ENCODE results near the gene NATD1. TPM values are rescaled to one million over a fixed set of nuclear protein-coding genes. Genes with fewer than 3 reads are reported as not detected.

Gene NATD1
- total RNA-seq, 1 experiment from 2014 or later, result 7.3 TPM

GRCh38 chr17:21204935-21205334 lies 48.3 kb downstream of the NATD1 start:
- Histone ChIP-seq H3K23me2 (ENCODE audit: insufficient read length, low read depth, low read length, poor library complexity, severe bottlenecking) (no peaks in the 10 kb centered on the region), H3K27ac (ENCODE audit: insufficient read length, low read depth, low read length) (no peak overlapping the region), H3K4ac (ENCODE audit: low read depth, low read length) (no peak overlapping the region), H3K27me3 (ENCODE audit: insufficient read depth, low read length) (no peaks in the 10 kb centered on the region), H3K18ac (ENCODE audit: insufficient read length, low read depth, low read length) (no peak overlapping the region), H2BK120ac (ENCODE audit: low read depth, low read length, poor library complexity, severe bottlenecking) (no peak overlapping the region), H3K79me1 (ENCODE audit: insufficient read depth, low read depth, low read length, poor library complexity, severe bottlenecking) (peaks cover 3% of the 10 kb centered on the region), H3K9ac (ENCODE audit: extremely low read depth, insufficient read length, low read length) (no peak overlapping the region), H3K9me3 (ENCODE audit: control insufficient read depth, low read depth, low read length) (no peaks in the 10 kb centered on the region), H3T11ph (ENCODE audit: low read length) (no peak overlapping the region), H3K23ac (ENCODE audit: insufficient read length, low read depth, low read length) (no peak overlapping the region), H4K91ac (ENCODE audit: insufficient read length, low read depth, low read length) (no peak overlapping the region), H4K5ac (ENCODE audit: insufficient read length, low read depth, low read length) (no peak overlapping the region), H2BK15ac (ENCODE audit: low read depth, low read length) (no peak overlapping the region), H3K4me2 (ENCODE audit: insufficient read depth, insufficient read length, low read length) (no peak overlapping the region), H4K20me1 (ENCODE audit: control insufficient read depth, insufficient read depth, insufficient read length) (no peaks in the 10 kb centered on the region), H2AFZ (ENCODE audit: low read length) (no peak overlapping the region), H3K79me2 (ENCODE audit: insufficient read depth, low read length) (peaks cover 53% of the 10 kb centered on the region; the same call in 1 of the 2 replicates), H3K14ac (ENCODE audit: insufficient read depth, low read length) (no peak overlapping the region), H2AK5ac (ENCODE audit: insufficient read length, low read length) (no peak overlapping the region), H2BK20ac (ENCODE audit: low read depth, low read length, poor library complexity, severe bottlenecking) (no peak overlapping the region), H2BK12ac (ENCODE audit: insufficient read length, low read depth, low read length) (no peak overlapping the region), H2BK5ac (ENCODE audit: insufficient read length, low read length) (no peak overlapping the region), H4K8ac (replicated peaks; ENCODE audit: insufficient read length, low read depth, low read length) (no peak overlapping the region), H3K4me1 (ENCODE audit: insufficient read depth, low read length) (peaks cover 11% of the 10 kb centered on the region; the same call in 1 of the 2 replicates), H3K56ac (ENCODE audit: insufficient read length, low read depth, low read length) (no peak overlapping the region)
- Mint-ChIP-seq H3K4me3 (no peak overlapping the region), H3K4me1 (peaks cover 35 to 36% of the 10 kb centered on the region in 2 experiments), H3K27ac (peak overlapping the region; percentile 60 to 71 (median 67); a peak in 5 of 7 replicates), H3K36me3 (ENCODE audit: insufficient read depth in 1 of 3, low read depth in 3 of 3) (peaks cover 5 to 11% (median 6%) of the 10 kb centered on the region in 3 experiments; a peak in 6 of 7 replicates), H3K9me3 (no peaks in the 10 kb centered on the region), H3K27me3 (ENCODE audit: low read depth) (no peaks in the 10 kb centered on the region; the same call in 1 of the 2 replicates)
- no CpG with 5 or more reads among the region's 9 CpGs for WGBS (ENCODE audit: extremely low coverage, insufficient read length, low lambda C conversion rate)
- DNase-seq, result no peak
- no peak for TF ChIP-seq CTCF (conservative IDR thresholded peaks at IDR 0.05)
